ENCODE data around the gene KLHDC7A.

The KLHDC7A gene

GRCh38 chr1:18511149-18511873 lies 30.6 kb downstream of the KLHDC7A start:
- no peak for TF ChIP-seq ZFX (IDR thresholded peaks at IDR 0.05)
- TF ChIP-seq, protein P1, sequence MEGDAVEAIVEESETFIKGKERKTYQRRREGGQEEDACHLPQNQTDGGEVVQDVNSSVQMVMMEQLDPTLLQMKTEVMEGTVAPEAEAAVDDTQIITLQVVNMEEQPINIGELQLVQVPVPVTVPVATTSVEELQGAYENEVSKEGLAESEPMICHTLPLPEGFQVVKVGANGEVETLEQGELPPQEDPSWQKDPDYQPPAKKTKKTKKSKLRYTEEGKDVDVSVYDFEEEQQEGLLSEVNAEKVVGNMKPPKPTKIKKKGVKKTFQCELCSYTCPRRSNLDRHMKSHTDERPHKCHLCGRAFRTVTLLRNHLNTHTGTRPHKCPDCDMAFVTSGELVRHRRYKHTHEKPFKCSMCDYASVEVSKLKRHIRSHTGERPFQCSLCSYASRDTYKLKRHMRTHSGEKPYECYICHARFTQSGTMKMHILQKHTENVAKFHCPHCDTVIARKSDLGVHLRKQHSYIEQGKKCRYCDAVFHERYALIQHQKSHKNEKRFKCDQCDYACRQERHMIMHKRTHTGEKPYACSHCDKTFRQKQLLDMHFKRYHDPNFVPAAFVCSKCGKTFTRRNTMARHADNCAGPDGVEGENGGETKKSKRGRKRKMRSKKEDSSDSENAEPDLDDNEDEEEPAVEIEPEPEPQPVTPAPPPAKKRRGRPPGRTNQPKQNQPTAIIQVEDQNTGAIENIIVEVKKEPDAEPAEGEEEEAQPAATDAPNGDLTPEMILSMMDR (conservative IDR thresholded peaks at IDR 0.05), result no peak; the same call in none of the 2 replicates
- H3K27ac ChIP-seq, result no peak overlapping the region

- no peak overlapping the region for H3K27ac ChIP-seq
- no peak for TF ChIP-seq ZFX (IDR thresholded peaks at IDR 0.05)
Measured at GRCh38 chr1:18511874-18512150, 31.1 kb downstream of the KLHDC7A start.

- TF ChIP-seq ZFX (IDR thresholded peaks at IDR 0.05), result no peak
- TF ChIP-seq, protein P1 (conservative IDR thresholded peaks at IDR 0.05), result no peak
- H3K27ac ChIP-seq, result no peak overlapping the region
Measured at GRCh38 chr1:18512883-18513282, 32.2 kb downstream of the KLHDC7A start.

GRCh38 chr1:18513995-18514394 lies 33.3 kb downstream of the KLHDC7A start:
- no peak for TF ChIP-seq ZFX (IDR thresholded peaks at IDR 0.05)
- TF ChIP-seq, protein P1 (conservative IDR thresholded peaks at IDR 0.05), result no peak

DNA sequence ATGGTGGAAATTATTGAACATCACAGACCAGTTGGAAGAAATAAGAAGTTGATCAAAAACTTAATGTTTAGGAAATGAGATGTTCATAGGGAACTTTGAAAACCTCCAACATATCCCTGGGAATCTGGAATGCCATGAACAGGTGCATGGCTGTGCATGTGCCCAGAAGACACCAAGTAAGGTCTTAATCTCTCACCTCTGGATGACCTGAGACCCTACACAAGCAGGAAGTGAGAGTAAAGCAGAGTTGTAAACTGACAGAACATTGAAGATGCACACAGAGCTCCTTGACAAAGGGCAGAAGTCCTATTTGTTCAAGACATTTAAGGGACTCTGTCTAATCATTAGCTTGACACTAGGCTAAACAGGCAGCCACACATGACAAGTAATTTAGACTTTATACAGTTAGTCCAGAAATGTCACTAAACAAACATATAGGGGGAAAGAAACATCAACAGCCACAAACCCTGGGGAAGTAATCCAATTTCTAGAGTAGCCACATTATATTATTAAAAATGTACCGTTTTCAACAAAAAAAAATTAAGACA lies 34.5 kb downstream of the KLHDC7A start:
- H3K27ac ChIP-seq, result no peak overlapping the region
- TF ChIP-seq, protein P1 (conservative IDR thresholded peaks at IDR 0.05), result no peak
- no peak for TF ChIP-seq ZFX (IDR thresholded peaks at IDR 0.05)

More at GRCh38 chr1:18513995-18514394, 33.3 kb downstream of the KLHDC7A start:
- H3K27ac ChIP-seq, result peak overlapping the region; percentile 50

- no peak overlapping the region for H3K27ac ChIP-seq
- no peak for TF ChIP-seq ZFX (IDR thresholded peaks at IDR 0.05)
Measured at GRCh38 chr1:18516473-18516872, 35.7 kb downstream of the KLHDC7A start.

DNA sequence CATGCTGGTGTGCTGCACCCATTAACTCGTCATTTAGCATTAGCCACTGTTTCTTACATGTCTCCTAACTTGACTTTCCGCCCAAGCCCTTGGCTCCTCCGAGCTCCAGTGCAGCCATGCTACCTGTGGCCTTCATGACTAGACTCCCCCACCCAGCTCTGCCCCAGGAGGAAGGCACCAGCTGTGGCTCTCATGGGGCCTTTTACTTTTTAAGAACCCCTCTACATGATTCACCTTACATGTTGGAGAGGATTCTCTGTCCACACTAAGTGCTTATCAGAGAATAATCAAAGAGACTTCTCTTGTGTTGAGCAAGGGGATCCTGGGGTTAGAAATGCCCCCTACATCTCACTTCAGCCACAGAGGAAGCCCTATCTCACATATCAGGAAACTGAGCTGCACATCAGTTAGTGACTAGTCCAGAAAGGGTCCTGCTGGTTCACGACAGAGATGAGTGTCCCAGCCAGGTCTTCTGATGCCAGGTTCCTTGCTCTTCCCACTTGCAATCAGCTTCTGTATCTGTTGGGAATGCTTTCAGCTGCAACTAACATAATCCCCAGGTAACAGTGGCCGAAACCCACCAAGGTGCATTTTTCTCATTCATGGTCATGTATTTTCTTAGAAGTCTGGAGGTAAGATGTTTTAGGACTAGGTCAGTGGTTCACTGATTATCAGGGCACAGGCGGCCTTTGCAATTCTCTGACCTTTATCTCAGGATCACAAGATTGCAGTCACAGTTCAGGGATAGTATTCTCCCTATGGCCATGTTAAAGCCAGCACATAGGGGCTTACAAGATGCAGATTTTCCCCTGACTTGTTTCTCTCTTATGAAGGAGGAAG lies 45.9 kb downstream of the KLHDC7A start:
- H3K27ac ChIP-seq, result no peak overlapping the region
- no peak for TF ChIP-seq ZFX (IDR thresholded peaks at IDR 0.05)
- TF ChIP-seq, protein P1 (conservative IDR thresholded peaks at IDR 0.05), result no peak

DNA sequence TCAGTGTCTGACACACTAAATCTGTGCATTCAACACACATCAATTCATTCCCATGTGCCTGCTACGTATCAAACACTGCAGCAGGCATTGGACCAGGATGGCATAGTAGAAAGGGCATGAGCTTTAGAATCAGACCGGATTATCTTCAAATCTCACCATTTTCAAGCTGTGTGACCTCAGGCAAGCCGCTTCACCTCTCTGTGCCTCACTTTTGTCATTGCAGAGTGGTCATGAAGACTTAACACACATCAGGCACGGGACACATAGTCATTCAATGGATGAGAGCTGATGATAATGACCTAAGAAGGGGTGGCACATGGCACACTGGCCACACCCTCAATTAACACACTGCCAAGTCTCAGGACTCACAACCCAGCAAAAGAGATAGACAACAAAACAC lies 46.8 kb downstream of the KLHDC7A start:
- no peak overlapping the region for H3K27ac ChIP-seq
- no peak for TF ChIP-seq ZFX (IDR thresholded peaks at IDR 0.05)
- TF ChIP-seq, protein P1 (conservative IDR thresholded peaks at IDR 0.05), result no peak
